ENCODE measurements around the gene TNNI2. TPM values are rescaled to one million over a fixed set of nuclear protein-coding genes. Genes with fewer than 3 reads are reported as not detected.
A peak's percentile ranks its signal among the peaks of the same experiment; 100 is the strongest.

The TNNI2 gene
- total RNA-seq, 2 experiments from 2014 or later = not detected

DNA sequence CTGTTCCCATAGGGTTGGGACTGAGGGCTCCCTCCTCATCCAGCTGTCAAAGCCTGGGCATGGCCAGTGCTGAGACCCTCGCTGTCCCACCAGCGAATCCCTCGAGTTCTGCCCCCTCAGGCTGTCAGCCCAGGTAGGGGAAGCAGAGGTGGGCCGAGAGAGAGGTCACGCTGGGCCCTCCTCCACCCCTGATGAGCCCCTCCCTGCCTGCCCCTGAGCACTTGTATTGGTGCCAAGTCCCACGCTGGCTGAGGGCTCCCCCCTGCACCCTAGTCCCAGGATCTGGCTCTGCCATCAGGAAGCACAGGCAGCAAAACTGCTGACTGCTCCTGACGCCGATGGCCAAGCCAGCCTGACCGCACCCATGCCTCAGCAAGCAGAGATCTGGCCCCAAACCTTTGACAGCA, 49.6 kb downstream of the TNNI2 start:
- ChIA-PET CTCF (interaction anchor here (1.0 to 1.9 kb wide), 3 partner anchors 12 to 194 kb away, joined by 3 to 5 read pairs (median 4); no protein-coding TSS in a partner anchor), POLR2A (no interaction called here)
- H3K9me3 Mint-ChIP-seq (ENCODE audit: low read depth) = no peaks in the 10 kb centered on the region
- H3K36me3 Mint-ChIP-seq (ENCODE audit: low read depth) = peaks cover 23% of the 10 kb centered on the region
- H3K27me3 Mint-ChIP-seq = no peaks in the 10 kb centered on the region
- peaks cover 13% of the 10 kb centered on the region for H3K4me1 Mint-ChIP-seq
- peak overlapping the region; percentile 86 for H3K27ac Mint-ChIP-seq
- ATAC-seq (no peak), DNase-seq (peak; percentile 23)
- intact Hi-C loops (cut with DNase I, micrococcal nuclease) = loop anchor here in 1 of 2 experiments (5.0 kb wide), 1 partner anchor 36 kb away; the partner anchor contains the start of gene LSP1
- H3K4me3 Mint-ChIP-seq = peak overlapping the region; percentile 73

DNA sequence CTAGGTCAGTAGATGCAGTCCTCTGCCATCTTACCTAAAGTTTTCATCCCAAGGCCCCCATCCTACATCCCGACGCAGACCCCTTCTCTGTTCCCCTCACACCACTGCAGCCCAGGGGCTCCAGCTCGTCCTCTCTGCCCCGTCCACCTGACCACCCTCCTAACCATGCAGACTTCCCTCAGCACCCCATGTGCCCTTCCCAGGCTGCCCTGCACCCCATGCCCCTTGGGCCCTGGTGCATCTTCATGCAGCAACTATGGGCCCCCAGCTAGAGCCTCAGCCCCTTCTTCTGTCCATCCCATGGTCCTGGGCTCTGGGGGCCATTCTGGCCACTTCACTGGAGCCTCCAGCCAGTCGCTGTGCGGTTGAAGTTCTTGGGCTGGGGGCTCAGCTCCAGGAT, 50.0 kb downstream of the TNNI2 start:
- H3K4me1 Mint-ChIP-seq = peaks cover 17% of the 10 kb centered on the region
- peak overlapping the region; percentile 73 for H3K4me3 Mint-ChIP-seq
- no peaks in the 10 kb centered on the region for H3K27me3 Mint-ChIP-seq
- peak overlapping the region; percentile 86 for H3K27ac Mint-ChIP-seq
- POLR2A ChIA-PET = no interaction called here
- peaks cover 23% of the 10 kb centered on the region for H3K36me3 Mint-ChIP-seq (ENCODE audit: low read depth)
- ATAC-seq (peak; percentile 3), DNase-seq (no peak)
- CTCF ChIA-PET = interaction anchor here (1.0 to 1.9 kb wide), 2 partner anchors 12 to 112 kb away, joined by 3 to 5 read pairs; no protein-coding TSS in a partner anchor
- intact Hi-C loops (cut with DNase I, micrococcal nuclease) = loop anchor here (1.0 to 5.0 kb wide), 2 partner anchors 36 to 37 kb away; partner anchors contain the start of gene LSP1 (in 2 of the 2)
- no peaks in the 10 kb centered on the region for H3K9me3 Mint-ChIP-seq (ENCODE audit: low read depth)

- Mint-ChIP-seq H3K36me3 (ENCODE audit: low read depth) (peaks cover 23% of the 10 kb centered on the region), H3K27ac (peak overlapping the region; percentile 86), H3K4me1 (peaks cover 17% of the 10 kb centered on the region), H3K27me3 (no peaks in the 10 kb centered on the region), H3K9me3 (ENCODE audit: low read depth) (no peaks in the 10 kb centered on the region), H3K4me3 (peak overlapping the region; percentile 73)
- ChIA-PET POLR2A (no interaction called here), CTCF (interaction anchor here (1.0 to 3.0 kb wide), 5 partner anchors 13 to 111 kb away, joined by 3 to 11 read pairs (median 4); partner anchors contain the start of gene LSP1)
- DNase-seq (peak; percentile 87), ATAC-seq (peak; percentile 78)
- intact Hi-C loops (cut with DNase I, micrococcal nuclease) = loop anchor here (1.0 to 5.0 kb wide), 2 partner anchors 36 to 37 kb away; partner anchors contain the start of gene LSP1 (in 2 of the 2)
Measured at GRCh38 chr11:1889224-1889930, 50.6 kb downstream of the TNNI2 start.

GRCh38 chr11:1889941-1890855, 51.4 kb downstream of the TNNI2 start:
- Mint-ChIP-seq H3K4me3 (peak overlapping the region; percentile 73), H3K27me3 (no peaks in the 10 kb centered on the region), H3K36me3 (ENCODE audit: low read depth) (peaks cover 23% of the 10 kb centered on the region), H3K27ac (peak overlapping the region; percentile 80), H3K9me3 (ENCODE audit: low read depth) (no peaks in the 10 kb centered on the region), H3K4me1 (peaks cover 17% of the 10 kb centered on the region)
- DNase-seq (peak; percentile 58), ATAC-seq (peak; percentile 22)
- CTCF ChIA-PET = interaction anchor here (0.6 to 3.0 kb wide), 6 partner anchors 11 to 56 kb away, joined by 3 to 11 read pairs (median 3); partner anchors contain the start of gene LSP1
- POLR2A ChIA-PET = no interaction called here
- intact Hi-C loops (cut with DNase I, micrococcal nuclease) = loop anchor here (1.0 to 5.0 kb wide), 2 partner anchors 37 to 38 kb away; partner anchors contain the start of gene LSP1 (in 2 of the 2)

Small RNA genes lying within 50 kb of the gene (microRNA-seq; reads per million reads assigned to microRNA genes)
- gene MIR4298 (ENCODE audit: borderline replicate concordance) (not detected), gene MIR7847 (ENCODE audit: borderline replicate concordance) (not detected)

Other genes starting within 250 kb of the TNNI2 start
- gene KRTAP5-2, start 240.7 kb upstream of the TNNI2 start, total RNA-seq = not detected
- gene KRTAP5-3, start 230.5 kb upstream of the TNNI2 start, total RNA-seq = not detected
- gene KRTAP5-4, start 216.8 kb upstream of the TNNI2 start, total RNA-seq = not detected
- not detected for gene KRTAP5-5, start 209.2 kb upstream of the TNNI2 start, total RNA-seq
- gene KRTAP5-6, start 141.8 kb upstream of the TNNI2 start, total RNA-seq = not detected
- under 1 TPM in 1 of 2 experiments, not detected in 1; 0.21 TPM for gene IFITM10, start 88.4 kb upstream of the TNNI2 start, total RNA-seq
- 10 to 100 TPM; 38.8 to 41.5 TPM for gene CTSD, start 75.1 kb upstream of the TNNI2 start, total RNA-seq
- not detected for gene SYT8, start 4.0 kb upstream of the TNNI2 start, total RNA-seq
- gene LSP1, start 14.1 kb downstream of the TNNI2 start, total RNA-seq = 100 to 1,000 TPM; 193 to 227 TPM
- under 1 TPM; 0.07 to 0.09 TPM for gene PRR33, start 52.9 kb downstream of the TNNI2 start, total RNA-seq
- gene TNNT3, start 80.7 kb downstream of the TNNI2 start, total RNA-seq = 1 to 10 TPM; 2.1 TPM
- 100 to 1,000 TPM; 106 to 137 TPM for gene MRPL23, start 108.4 kb downstream of the TNNI2 start, total RNA-seq
- not detected for gene H19, start 158.9 kb downstream of the TNNI2 start, total RNA-seq